Measurements from ENCODE around the gene FMOD.
A peak's percentile ranks its signal among the peaks of the same experiment; 100 is the strongest.

FMOD gene

GRCh38 chr1:203308328-203308922, 42.5 kb downstream of the FMOD start:
- peaks cover 23% of the 10 kb centered on the region for H3K4me1 ChIP-seq (ENCODE audit: insufficient read depth, low read length)
- H3K27ac ChIP-seq (ENCODE audit: low read length) = no peak overlapping the region
- no peaks in the 10 kb centered on the region for H3K36me3 ChIP-seq (ENCODE audit: insufficient read depth, low read depth, low read length)
- no peaks in the 10 kb centered on the region for H3K9me3 ChIP-seq (ENCODE audit: insufficient read depth, low read depth, low read length)
- H3K9ac ChIP-seq (ENCODE audit: low read depth, low read length) = peak overlapping the region; percentile 6; the same call in 1 of the 2 replicates
- H3K4me3 ChIP-seq (ENCODE audit: low read length) = peak overlapping the region; percentile 56
- H3K27me3 ChIP-seq (ENCODE audit: insufficient read depth, low read length) = peaks cover 84% of the 10 kb centered on the region

- Histone ChIP-seq H3K4me3 (ENCODE audit: low read length) (peak overlapping the region; percentile 56), H3K9ac (ENCODE audit: low read depth, low read length) (0 out of 2 replicates have a peak overlapping the region, but pooled peaks have one; percentile 6), H3K9me3 (ENCODE audit: insufficient read depth, low read depth, low read length) (no peaks in the 10 kb centered on the region), H3K36me3 (ENCODE audit: insufficient read depth, low read depth, low read length) (no peaks in the 10 kb centered on the region), H3K4me1 (ENCODE audit: insufficient read depth, low read length) (peaks cover 23% of the 10 kb centered on the region), H3K27ac (ENCODE audit: low read length) (no peak overlapping the region), H3K27me3 (ENCODE audit: insufficient read depth, low read length) (peaks cover 91% of the 10 kb centered on the region)
These were observed 43.2 kb downstream of the FMOD start for GRCh38 chr1:203307641-203308126.

GRCh38 chr1:203306965-203307541, 43.9 kb downstream of the FMOD start:
- Histone ChIP-seq H3K4me1 (ENCODE audit: insufficient read depth, low read length) (peaks cover 23% of the 10 kb centered on the region), H3K36me3 (ENCODE audit: insufficient read depth, low read depth, low read length) (no peaks in the 10 kb centered on the region), H3K4me3 (ENCODE audit: low read length) (peak overlapping the region; percentile 76), H3K9me3 (ENCODE audit: insufficient read depth, low read depth, low read length) (no peaks in the 10 kb centered on the region), H3K27me3 (ENCODE audit: insufficient read depth, low read length) (peaks cover 94% of the 10 kb centered on the region), H3K9ac (ENCODE audit: low read depth, low read length) (no peak overlapping the region), H3K27ac (ENCODE audit: low read length) (no peak overlapping the region)

- no peaks in the 10 kb centered on the region for H3K9me3 ChIP-seq (ENCODE audit: insufficient read depth, low read depth, low read length)
- no peak overlapping the region for H3K27ac ChIP-seq (ENCODE audit: low read length)
- H3K9ac ChIP-seq (ENCODE audit: low read depth, low read length) = peak overlapping the region; percentile 67; the same call in 1 of the 2 replicates
- H3K4me1 ChIP-seq (ENCODE audit: insufficient read depth, low read length) = peaks cover 23% of the 10 kb centered on the region
- peaks cover 89% of the 10 kb centered on the region for H3K27me3 ChIP-seq (ENCODE audit: insufficient read depth, low read length)
- H3K4me3 ChIP-seq (ENCODE audit: low read length) = peak overlapping the region; percentile 76
- H3K36me3 ChIP-seq (ENCODE audit: insufficient read depth, low read depth, low read length) = no peaks in the 10 kb centered on the region
These were observed 44.6 kb downstream of the FMOD start for GRCh38 chr1:203306089-203306964.

GRCh38 chr1:203305809-203306088, 45.2 kb downstream of the FMOD start:
- Histone ChIP-seq H3K4me3 (ENCODE audit: low read length) (peak overlapping the region; percentile 76), H3K4me1 (ENCODE audit: insufficient read depth, low read length) (peaks cover 23% of the 10 kb centered on the region), H3K36me3 (ENCODE audit: insufficient read depth, low read depth, low read length) (no peaks in the 10 kb centered on the region), H3K27ac (ENCODE audit: low read length) (no peak overlapping the region), H3K27me3 (ENCODE audit: insufficient read depth, low read length) (peaks cover 89% of the 10 kb centered on the region), H3K9ac (ENCODE audit: low read depth, low read length) (peak overlapping the region; percentile 67; the same call in 1 of the 2 replicates), H3K9me3 (ENCODE audit: insufficient read depth, low read depth, low read length) (no peaks in the 10 kb centered on the region)

GRCh38 chr1:203304919-203305808, 45.8 kb downstream of the FMOD start, which contains the start of gene BTG2:
Gene BTG2 (plus strand): TSS chr1:203305519. CDS start chr1:203305607, 88 bp downstream.
- no peaks in the 10 kb centered on the region for H3K36me3 ChIP-seq (ENCODE audit: insufficient read depth, low read depth, low read length)
- H3K9ac ChIP-seq (ENCODE audit: low read depth, low read length) = peak within 1 kb of the TSS; percentile 83; the same call in 1 of the 2 replicates
- peaks cover 23% of the 10 kb centered on the region for H3K4me1 ChIP-seq (ENCODE audit: insufficient read depth, low read length)
- peak within 1 kb of the TSS; percentile 76 for H3K4me3 ChIP-seq (ENCODE audit: low read length)
- peaks cover 89% of the 10 kb centered on the region for H3K27me3 ChIP-seq (ENCODE audit: insufficient read depth, low read length)
- H3K27ac ChIP-seq (ENCODE audit: low read length) = no peak within 1 kb of the TSS
- H3K9me3 ChIP-seq (ENCODE audit: insufficient read depth, low read depth, low read length) = no peaks in the 10 kb centered on the region

- Histone ChIP-seq H3K9ac (ENCODE audit: low read depth, low read length) (peak overlapping the region; percentile 83; the same call in 1 of the 2 replicates), H3K36me3 (ENCODE audit: insufficient read depth, low read depth, low read length) (no peaks in the 10 kb centered on the region), H3K27me3 (ENCODE audit: insufficient read depth, low read length) (peaks cover 87% of the 10 kb centered on the region), H3K4me3 (ENCODE audit: low read length) (peak overlapping the region; percentile 68), H3K9me3 (ENCODE audit: insufficient read depth, low read depth, low read length) (no peaks in the 10 kb centered on the region), H3K4me1 (ENCODE audit: insufficient read depth, low read length) (peaks cover 23% of the 10 kb centered on the region), H3K27ac (ENCODE audit: low read length) (no peak overlapping the region)
These were observed 46.5 kb downstream of the FMOD start for GRCh38 chr1:203304391-203304918.

- Histone ChIP-seq H3K9me3 (ENCODE audit: insufficient read depth, low read depth, low read length) (no peaks in the 10 kb centered on the region), H3K36me3 (ENCODE audit: insufficient read depth, low read depth, low read length) (no peaks in the 10 kb centered on the region), H3K4me3 (ENCODE audit: low read length) (no peak overlapping the region), H3K9ac (ENCODE audit: low read depth, low read length) (no peak overlapping the region), H3K27ac (ENCODE audit: low read length) (no peak overlapping the region), H3K27me3 (ENCODE audit: insufficient read depth, low read length) (peaks cover 82% of the 10 kb centered on the region), H3K4me1 (ENCODE audit: insufficient read depth, low read length) (peaks cover 10% of the 10 kb centered on the region; the same call in 1 of the 2 replicates)
These were observed 48.0 kb downstream of the FMOD start for GRCh38 chr1:203302894-203303293.

GRCh38 chr1:203302456-203302855, 48.5 kb downstream of the FMOD start:
- H3K9me3 ChIP-seq (ENCODE audit: insufficient read depth, low read depth, low read length) = no peaks in the 10 kb centered on the region
- H3K36me3 ChIP-seq (ENCODE audit: insufficient read depth, low read depth, low read length) = no peaks in the 10 kb centered on the region
- H3K4me1 ChIP-seq (ENCODE audit: insufficient read depth, low read length) = peaks cover 10% of the 10 kb centered on the region; the same call in 1 of the 2 replicates
- no peak overlapping the region for H3K9ac ChIP-seq (ENCODE audit: low read depth, low read length)
- H3K27ac ChIP-seq (ENCODE audit: low read length) = no peak overlapping the region
- no peak overlapping the region for H3K4me3 ChIP-seq (ENCODE audit: low read length)
- peaks cover 78% of the 10 kb centered on the region for H3K27me3 ChIP-seq (ENCODE audit: insufficient read depth, low read length)

- Histone ChIP-seq H3K9me3 (ENCODE audit: insufficient read depth, low read depth, low read length) (no peaks in the 10 kb centered on the region; the same call in 1 of the 2 replicates), H3K27me3 (ENCODE audit: insufficient read depth, low read length) (peaks cover 73% of the 10 kb centered on the region), H3K4me1 (ENCODE audit: insufficient read depth, low read length) (peaks cover 5% of the 10 kb centered on the region; the same call in 1 of the 2 replicates), H3K27ac (ENCODE audit: low read length) (no peak overlapping the region), H3K36me3 (ENCODE audit: insufficient read depth, low read depth, low read length) (no peaks in the 10 kb centered on the region), H3K4me3 (ENCODE audit: low read length) (no peak overlapping the region), H3K9ac (ENCODE audit: low read depth, low read length) (no peak overlapping the region)
These were observed 49.6 kb downstream of the FMOD start for GRCh38 chr1:203301331-203301668.

All from iPS-20b (cell line).